HT1080 (cell line): Measurements from ENCODE around the gene CDCA4. TPM values are rescaled to one million over a fixed set of nuclear protein-coding genes. Genes with fewer than 3 reads are reported as not detected.
A peak's percentile ranks its signal among the peaks of the same experiment; 100 is the strongest.
"Not testable (repeated sequence)": the region's sequence is repeated elsewhere in the genome, so short reads cannot be mapped to it uniquely, and the experiment has no call there.

Source experiments
- DNase-seq: peaks from one replicate; pipeline ENCODE4 v3.0.0-alpha.2; 2015; ENCODE audit warnings: low read depth
- total RNA-seq: library from RNA; depleted of rRNA; stranded (reverse); fragments of >200 nt; shearing (Covaris generic); gene quantifications from 2 replicates; pipeline ENCODE4 v1.2.3, GENCODE V29; 2014

CDCA4 gene
- total RNA-seq, 1 experiment from 2014 or later = 87.9 TPM

DNA sequence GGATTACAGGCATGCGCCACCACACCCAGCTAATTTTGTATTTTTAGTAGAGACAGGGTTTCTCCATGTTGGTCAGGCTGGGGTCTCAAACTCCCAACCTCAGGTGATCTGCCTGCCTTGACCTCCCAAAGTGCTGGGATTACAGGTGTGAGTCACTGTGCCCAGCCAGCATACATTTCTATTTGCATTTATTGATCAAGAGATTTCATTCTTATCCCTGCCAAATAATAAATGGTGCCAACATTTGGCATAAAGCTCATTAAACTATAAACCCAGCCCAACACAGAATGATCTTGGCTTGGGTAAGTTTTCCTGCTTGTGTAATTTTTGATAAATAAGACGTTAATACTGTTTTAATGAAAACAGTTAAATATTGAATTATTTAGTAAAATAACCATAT lies 14.7 kb upstream of the CDCA4 start:
- not testable (repeated sequence) for DNase-seq

DNA sequence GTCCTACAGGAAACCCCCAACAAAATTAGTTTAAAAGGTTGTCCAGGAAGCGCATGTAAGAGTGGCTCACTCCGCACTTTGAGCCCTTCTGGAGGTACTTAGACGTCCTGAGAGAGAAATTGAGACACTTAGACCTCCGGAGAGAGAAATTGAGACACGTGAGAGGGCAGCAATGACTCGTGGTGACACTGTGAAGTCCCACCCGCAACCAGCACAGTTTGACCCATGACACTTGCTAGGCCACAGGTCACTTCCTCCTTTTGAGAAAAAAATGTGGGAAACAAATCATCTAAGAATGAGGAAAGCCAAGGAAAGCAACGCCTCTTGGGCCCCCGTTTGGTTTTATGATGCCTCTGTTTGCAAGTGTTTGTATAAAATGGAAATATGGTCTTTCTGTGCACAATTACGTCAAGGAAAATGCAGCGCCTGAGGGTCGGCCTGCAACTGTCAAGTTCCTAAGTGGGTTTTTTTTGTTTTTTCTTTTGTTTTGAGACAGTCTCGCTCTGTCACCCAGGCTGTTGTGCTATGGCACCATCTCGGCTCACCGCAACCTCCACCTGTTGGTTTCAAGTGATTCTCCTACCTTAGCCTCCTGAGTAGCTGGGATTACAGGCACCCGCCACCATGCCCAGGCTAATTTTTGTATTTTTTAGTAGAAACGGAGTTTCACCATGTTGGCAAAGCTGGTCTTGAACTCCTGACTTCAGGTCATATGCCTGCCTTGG lies 13.6 kb upstream of the CDCA4 start:
- DNase-seq = no peak

DNA sequence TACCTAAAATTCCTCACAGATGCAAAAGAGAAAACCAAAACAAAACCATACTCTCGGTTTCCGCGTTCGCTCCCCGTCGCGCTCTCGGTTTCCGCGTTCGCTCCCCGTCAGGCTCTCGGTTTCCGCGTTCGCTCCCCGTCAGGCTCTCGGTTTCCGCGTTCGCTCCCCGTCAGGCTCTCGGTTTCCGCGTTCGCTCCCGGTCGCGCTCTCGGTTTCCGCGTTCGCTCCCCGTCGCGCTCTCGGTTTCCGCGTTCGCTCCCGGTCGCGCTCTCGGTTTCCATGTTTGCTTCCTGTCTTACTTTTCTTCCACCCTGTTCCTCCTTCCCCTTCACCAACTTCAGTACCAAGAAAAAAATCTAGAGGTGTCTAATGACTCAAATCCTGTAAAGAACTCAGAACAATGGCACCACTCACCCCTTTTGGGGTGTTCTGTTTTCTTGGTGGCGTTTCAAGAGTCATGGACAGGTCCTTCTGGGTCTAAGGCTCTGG lies 12.6 kb upstream of the CDCA4 start:
- peak; percentile 42 for DNase-seq

DNA sequence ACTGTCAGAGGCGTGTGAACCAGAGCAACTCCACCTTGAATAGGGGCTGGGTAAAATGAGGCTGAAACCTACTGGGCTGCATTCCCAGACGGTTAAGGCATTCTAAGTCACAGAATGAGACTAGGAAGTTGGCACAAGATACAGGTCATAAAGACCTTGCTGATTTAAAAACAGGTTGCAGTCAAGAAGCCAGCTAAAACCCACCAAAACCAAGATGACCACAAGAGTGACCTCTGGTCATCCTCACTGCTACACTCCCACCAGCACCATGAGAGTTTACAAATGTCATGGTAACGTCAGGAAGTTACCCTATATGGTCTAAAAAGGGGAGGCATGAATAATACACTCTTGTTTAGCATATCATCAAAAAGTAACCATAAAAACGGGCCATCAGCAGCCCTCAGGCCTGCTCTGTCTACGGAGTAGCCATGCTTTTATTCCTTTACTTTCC lies 11.6 kb upstream of the CDCA4 start:
- DNase-seq = peak; percentile 99

DNA sequence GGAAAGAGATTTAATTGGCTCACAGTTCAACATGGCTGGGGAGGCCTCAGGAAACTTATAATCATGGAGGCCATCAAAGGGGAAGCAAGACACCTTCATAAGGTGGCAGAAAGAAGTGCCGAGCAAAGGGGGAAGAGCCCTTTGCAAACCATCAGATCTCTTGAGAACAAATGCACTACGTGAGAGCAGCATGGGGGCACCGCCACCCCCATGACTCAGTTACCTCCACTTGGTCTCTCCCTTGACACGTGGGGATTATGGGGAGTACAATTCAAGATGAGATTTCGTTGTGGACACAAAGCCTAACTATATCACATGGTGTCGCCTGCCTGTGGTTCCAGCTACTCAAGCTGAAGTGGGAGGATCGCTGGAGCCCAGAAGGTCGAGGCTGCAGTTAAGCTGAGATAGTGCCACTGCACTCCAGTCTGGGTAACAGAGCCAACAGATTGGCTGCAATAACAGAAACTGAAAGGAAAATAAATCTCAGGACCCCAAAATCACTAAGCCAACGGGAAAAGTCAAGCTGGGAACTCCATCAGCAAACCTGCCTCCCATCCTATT lies 10.0 kb upstream of the CDCA4 start:
- DNase-seq = no peak

DNA sequence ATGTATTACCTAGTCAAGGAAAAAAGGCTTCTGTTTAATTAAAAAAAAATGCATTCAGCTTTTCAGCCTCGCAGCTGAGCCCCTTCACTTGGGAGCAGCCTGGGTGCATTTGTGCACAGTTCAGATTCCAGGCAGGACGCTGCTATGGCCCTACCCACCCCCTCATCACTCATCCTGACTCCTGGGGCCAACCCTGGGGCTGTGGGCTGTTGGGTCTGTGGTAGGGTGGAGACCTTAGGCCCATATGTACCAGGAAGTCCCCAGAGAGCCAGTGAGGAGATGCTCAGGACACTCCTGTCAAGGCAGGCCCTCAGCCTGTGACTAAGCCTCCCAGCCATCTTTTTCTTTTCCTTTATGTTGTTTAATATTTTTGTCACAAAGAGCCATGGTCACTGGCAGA lies 9.3 kb upstream of the CDCA4 start:
- no peak for DNase-seq

DNA sequence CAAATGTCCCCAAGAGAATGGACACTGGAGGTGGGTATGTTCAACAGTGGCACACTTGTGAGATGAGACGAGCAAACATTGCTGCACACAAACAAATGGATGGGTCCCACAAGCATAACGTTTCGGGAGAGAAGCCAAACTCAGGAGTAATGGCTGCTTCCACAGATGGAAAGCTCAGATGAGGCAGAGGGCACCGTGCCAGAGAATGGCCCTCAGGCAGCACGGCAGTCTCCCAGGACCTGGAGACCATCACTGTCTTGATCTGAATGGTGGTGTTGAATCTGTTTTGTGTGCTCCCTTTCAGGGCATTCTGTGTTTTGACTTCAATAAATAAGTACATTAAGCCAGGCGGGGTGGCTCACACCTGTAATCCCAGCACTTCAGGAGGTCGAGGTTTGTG lies 8.5 kb upstream of the CDCA4 start:
- DNase-seq = no peak

DNA sequence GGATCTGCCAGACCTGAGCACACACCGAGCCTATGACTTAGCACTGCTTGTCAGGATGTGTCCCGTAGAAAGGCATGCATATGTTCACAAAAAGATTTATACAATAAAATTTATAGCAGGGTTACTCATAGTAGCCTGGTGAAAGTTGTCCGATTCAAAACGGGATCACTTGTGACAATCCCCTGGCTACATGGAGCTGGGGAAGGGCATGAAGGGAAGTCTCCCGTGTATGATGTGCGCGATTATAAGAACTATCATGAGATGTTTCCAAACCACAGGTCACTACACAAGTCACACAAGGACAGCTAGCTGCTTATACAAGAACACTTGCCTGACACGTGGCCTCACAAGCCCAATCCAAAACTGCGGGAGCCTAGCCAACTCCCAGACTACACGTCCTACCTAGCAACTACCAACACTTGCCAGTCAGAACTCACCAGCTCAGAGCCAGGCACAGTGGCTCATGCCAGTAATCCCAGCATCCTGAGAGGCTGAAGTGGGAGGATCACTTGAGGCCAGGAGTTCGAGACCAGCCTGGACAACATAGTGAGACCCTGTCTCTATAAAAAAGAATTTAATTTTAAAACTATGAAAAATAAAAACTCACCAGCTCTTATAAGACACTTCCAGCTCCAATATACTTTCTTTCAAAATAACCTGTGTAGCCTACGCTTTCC lies 7.5 kb upstream of the CDCA4 start:
- no peak for DNase-seq

DNA sequence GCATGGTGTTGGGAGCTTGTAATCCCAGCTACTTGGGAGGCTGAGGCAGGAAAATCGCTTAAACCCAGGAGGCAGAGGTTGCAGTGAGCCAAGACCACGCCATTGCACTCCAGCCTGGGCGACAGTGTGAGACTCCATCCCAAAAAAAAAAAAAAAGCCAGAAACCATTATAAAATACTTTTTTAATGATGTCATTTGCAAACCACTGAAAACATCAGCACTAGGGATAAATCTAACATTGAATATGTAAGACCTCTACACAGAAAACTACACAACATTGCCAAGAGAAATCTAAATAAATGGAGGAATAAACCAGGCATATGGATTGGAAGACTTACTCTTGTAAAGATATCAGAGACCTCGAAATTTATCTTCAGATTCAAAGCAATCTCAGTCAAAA lies 6.8 kb upstream of the CDCA4 start:
- not testable (repeated sequence) for DNase-seq

DNA sequence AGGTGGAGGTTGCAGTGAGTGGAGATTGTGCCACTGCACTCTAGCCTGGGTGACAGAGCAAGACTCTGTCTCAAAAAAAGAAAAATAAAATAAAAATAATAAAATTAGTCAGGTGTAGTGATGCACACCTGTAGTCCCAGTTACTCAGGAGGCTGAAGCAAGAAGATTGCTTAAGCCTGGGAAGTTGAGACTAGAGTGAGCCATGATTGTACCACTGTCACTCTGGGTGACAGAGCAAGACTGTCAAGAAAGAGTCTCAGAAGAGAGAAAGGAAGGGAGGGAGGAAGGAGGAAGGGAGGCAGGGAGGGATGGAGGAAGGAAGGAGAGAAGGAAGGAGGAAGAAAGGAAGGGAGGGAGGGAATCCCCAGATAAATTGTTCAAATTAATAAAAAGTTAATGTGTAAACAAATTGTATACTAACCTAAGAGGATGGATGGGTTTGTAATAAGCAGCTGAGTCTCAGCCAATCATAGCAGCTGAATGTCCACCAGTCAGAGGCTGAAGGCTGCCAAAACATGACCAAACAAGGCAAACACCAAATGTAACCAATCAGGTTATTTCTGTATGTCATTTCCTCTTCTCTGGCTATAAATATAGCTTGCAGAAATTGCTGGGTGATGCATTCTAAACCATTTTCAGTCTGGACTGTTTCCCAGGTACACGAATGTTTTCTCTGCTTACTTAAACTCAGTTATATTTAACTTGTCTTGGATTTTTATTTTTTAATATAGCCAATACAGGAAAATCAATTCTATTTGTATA lies 6.1 kb upstream of the CDCA4 start:
- DNase-seq = peak; percentile 84

DNA sequence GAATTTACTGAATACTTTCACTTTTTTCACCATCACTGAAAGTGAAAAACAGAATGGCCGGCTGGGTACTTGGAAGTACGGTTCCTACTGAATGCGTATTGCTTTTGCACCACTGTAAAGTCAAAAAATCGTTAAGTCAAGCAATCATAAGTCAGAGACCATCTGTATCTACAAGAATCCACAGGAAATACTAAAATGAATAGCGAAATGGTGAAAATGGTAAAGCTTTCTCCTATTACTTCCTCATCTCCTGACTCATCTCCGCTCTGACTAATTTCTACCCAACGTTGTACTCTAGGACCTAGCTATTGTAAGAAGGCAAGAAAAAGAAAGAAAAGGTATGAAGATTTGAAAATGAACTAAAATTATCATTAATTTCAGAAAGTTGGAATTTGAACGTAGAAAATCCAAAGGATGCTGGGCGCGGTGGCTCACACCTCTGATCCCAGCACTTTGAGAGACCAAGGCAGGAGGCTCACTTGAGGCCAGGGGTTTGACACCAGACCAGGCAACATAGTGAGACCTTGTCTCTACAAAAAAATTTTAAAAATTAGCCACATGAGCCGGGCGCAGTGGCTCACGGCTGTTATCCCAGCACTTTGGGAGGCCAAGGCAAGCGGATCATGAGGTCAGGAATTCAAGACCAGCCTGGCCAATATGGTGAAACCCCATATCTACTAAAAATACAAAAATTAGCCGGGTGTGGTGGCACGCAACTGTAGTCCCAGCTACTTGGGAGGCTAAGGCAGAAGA lies 5.3 kb upstream of the CDCA4 start:
- peak; percentile 95 for DNase-seq

DNA sequence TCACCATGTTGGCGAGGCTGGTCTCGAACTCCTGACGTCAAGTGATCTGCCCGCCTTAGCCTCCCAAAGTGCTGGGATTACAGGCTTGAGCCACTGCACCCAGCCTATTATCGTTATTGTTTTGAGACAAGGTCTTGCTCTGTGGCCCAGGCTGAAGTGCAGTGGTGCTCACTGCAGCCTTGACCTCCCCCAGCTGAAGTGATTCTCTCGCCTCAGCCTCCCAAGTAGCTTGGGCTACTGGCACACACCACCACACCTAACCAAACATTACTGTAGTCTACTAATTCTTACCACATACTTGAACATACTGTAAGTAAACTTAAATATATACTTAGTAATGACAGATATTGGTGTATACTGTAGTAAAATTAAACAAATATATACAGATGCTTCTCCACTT lies 4.5 kb upstream of the CDCA4 start:
- peak; percentile 51 for DNase-seq

DNA sequence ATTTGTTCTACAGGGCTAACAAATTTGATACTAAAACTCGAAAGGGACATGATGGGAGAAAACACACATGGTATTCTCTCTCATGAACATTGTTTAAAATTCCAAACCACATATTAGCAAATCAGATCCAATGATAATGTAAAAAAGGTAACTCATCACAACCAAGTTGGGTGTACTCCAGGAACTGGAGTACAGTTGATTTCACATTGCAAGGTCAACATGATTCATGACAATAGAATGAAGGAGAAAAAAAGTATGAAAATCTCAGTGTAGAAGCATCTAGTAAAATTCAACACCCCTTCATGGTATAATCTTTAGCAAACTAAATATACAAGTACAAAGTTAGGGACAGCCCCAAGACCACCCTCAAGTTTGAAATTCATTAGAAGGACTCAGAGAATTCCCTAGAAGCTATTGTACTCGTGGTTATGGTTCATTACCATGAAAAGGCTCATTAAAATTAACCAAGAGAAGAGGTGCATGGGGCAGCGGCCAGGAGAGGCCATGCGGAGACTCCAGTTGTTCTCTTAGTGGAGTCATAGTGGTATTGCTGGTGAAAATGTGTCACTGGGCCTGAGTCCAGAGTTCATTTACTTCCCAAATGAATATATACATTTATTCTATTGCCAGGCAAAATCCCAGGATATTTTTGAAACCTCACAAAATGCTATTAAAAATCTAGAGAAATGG lies 3.1 kb upstream of the CDCA4 start:
- peak; percentile 83 for DNase-seq

DNA sequence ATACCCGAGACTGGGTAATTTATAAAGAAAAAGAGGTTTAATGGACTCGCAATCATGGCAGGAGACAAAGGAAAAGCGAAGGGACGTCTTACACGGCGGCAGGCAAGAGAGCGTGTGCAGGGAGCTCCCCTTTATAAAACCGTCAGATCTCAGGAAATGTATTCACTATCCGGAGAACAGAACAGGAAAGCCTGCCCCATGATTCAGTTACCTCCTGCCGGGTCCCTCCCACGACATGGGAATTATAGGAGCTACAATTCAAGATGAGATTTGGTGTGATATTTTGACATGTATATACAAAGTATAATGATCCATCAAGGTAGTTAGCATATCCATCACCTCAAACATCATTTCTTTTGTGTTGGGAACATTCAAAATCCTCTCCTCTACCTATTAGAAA lies 2.3 kb upstream of the CDCA4 start:
- DNase-seq = peak; percentile 82

DNA sequence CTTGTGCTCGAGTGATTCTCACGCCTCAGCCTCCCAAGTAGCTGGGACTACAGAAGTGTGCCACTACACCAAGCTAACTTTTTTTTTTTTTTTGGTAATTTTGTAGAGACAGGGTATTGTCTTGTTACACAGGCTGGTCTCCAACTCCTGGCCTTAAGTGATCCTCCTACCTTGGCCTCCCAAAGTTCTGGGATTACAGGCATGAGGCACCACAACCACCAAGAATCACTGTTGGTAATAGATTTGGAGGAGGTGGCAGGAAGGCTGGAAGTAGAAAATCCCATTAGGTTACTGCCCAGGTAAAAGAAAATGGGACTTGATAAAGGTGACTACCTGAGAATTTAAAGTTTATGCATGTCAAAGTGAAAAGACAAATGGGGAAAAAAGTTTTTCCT lies 1.4 kb upstream of the CDCA4 start:
- peak; percentile 67 for DNase-seq

DNA sequence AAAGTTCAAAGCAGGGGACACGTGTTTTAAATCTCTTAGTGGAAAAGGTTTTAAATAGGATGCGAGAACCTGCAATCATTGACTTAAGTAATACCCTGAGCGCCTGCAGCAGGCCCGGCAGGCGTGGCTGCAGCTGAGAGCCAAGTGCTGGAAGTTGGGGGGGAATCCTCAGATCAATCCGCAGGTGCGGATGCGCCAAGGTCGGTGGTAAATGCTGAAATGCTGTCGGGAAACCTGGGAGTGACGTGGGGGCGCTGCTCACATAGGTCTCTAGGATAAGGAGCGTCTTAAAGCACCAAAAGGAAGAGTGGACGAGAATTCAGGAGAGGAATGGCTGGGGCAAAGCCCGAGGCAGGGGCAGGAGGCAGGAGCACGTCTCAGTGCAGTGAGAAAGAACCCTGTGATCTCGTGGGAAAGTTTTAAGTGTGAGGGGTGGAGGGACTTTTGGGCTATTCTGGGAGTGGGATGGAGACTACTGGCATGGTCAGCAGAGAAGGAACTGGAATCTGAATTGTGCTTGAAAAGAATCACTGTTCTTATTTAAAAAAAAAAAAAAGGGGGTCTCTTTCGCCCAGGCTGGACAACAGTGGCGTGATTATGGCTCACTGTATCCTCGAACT lies 883 bp upstream of the CDCA4 start:
- DNase-seq = peak; percentile 51

DNA sequence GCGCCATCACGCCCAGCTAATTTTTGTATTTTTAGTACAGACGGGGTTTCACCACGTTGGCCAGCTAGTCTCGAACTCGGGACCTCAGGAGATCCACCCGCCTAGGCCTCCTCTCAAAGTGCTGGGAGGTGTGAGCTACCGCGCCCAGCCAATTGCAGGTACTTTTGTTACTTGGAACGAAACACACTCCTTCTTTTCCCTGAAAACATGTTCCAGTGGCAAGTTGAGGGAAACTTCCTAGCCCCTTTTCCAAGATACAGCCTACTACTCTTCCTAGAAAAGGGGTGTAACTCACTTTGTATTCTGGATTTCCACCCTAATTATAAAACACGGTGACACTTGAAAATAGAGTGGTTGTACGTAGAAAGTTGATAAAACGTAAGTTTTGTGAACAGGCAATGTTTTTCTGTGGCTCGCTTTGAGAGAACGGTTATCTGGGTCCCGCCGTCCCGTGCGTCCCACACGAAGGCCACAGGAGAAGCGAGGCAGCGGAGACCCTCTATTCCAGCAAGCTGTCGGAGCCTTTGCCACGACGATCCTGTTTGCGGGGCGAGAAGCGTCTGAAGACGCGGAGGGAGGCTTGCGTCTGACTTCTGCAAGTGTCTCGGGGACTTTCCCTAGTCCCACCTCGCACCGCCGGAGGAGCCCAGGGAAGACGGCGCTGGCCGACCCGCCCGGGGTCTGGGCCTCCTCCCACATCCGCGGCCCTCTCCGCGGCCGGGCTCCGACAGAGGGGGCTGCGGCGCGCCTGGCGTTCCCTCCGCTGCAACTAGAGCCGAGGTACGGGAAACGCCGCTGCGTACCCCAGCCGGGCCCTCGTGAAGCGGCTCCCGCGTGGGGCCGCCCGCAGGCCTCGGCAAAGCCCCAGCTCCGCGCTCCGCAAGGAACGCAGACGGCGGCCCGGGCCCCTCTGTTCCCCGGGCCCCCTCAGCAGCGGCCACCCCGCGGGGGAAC lies 745 bp downstream of the CDCA4 start:
- DNase-seq = no peak

DNA sequence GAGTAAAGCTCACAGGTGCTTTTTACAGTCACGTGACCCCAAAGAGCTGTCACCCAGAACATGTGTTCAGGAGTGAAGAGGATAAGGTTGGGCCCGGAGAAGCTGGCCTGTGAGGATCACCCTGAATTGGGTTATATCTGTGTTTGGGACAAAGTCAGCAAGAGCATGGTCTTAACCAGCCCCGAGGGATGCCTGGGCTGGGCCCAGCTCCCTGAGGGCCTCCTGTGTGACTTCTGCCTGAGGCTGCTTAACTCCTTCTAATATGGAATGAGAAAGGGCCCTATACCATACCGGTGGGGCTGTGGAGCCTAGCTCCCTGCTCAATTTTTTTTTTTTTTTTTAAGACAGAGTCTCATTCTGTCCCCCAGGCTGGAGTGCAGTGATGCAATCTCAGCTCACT lies 2.5 kb downstream of the CDCA4 start:
- no peak for DNase-seq

DNA sequence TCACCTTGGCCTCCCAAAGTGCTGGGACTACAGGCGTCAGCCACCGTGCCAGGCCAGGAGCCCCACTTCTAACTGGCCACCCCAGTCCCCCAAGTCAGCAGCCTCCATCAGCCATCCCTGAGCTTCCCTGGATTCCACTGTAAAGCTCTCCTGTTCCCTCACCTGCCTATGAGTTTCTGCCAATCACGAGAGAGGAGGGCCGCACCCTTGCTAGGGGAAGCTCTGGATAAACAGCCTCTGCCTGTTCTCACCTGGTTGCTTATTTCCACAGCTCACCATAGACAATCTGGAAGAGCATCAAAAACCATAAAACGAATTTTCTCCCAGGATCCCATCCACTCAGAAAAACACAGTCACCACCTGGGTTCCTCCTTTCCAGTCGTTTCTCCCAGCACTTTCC lies 5.0 kb downstream of the CDCA4 start:
- no peak for DNase-seq
